BLaER1 treated with 17β-estradiol and CSF1 and Interleukin-3, amounts not matched to agents 10 nM and 100 nM (cell line): ENCODE results near the gene SCGB1A1.
A peak's percentile ranks its signal among the peaks of the same experiment; 100 is the strongest.
"Not testable (repeated sequence)": the region's sequence is repeated elsewhere in the genome, so short reads cannot be mapped to it uniquely, and the experiment has no call there.

Experiments
- H3K27ac ChIP-seq, 11 experiments: shearing (Covaris generic); formaldehyde crosslinking; 2 replicates each; pipeline ENCODE4 v1.8.1; 2022
- H3K27me3 ChIP-seq, 11 experiments: shearing (Covaris generic); formaldehyde crosslinking; 2 replicates each; pipeline ENCODE4 v1.8.1; 2022
- H3K36me3 ChIP-seq, 11 experiments: shearing (Covaris generic); formaldehyde crosslinking; 2 replicates each; pipeline ENCODE4 v1.8.1; 2022
- H3K4me1 ChIP-seq, 10 experiments: shearing (Covaris generic); formaldehyde crosslinking; 2 replicates each; pipeline ENCODE4 v1.8.1; 2022
- H3K4me2 ChIP-seq, 11 experiments: shearing (Covaris generic); formaldehyde crosslinking; 2 replicates each; pipeline ENCODE4 v1.8.1; 2022
- H3K4me3 ChIP-seq, 10 experiments: shearing (Covaris generic); formaldehyde crosslinking; 2 replicates each; pipeline ENCODE4 v1.8.1; 2022
- H3K9ac ChIP-seq, 11 experiments: shearing (Covaris generic); formaldehyde crosslinking; 2 replicates each; pipeline ENCODE4 v1.8.1; 2022
- H3K9me3 ChIP-seq, 11 experiments: shearing (Covaris generic); formaldehyde crosslinking; replicated peaks in 1 of 11; 2 replicates each; pipeline ENCODE4 v1.8.1; 2022
- H4K20me1 ChIP-seq, 11 experiments: shearing (Covaris generic); formaldehyde crosslinking; 2 replicates each; pipeline ENCODE4 v1.8.1; 2022
- Cebpa-rat ChIP-seq, 11 experiments: shearing (Covaris generic); IDR thresholded peaks; 2 replicates each; pipeline ENCODE4 v1.8.1; 2022

The SCGB1A1 gene

GRCh38 chr11:62418733-62419132 lies at the start of gene SCGB1A1:
Gene SCGB1A1 (plus strand): TSS chr11:62419033. CDS start chr11:62419096, 63 bp downstream.
- no peaks in the 10 kb centered on the region for H3K27me3 ChIP-seq
- peak within 1 kb of the TSS in 4 of 11 experiments; percentile 1 to 64 (median 32); a peak in 6 of 22 replicates for H3K4me2 ChIP-seq
- no peak within 1 kb of the TSS for H3K4me3 ChIP-seq
- no peaks in the 10 kb centered on the region for H3K9me3 ChIP-seq
- peaks cover 0 to 16% (median 0%) of the 10 kb centered on the region in 11 experiments; a peak in 5 of 22 replicates for H3K36me3 ChIP-seq
- peaks cover 0 to 17% (median 0%) of the 10 kb centered on the region in 11 experiments; a peak in 3 of 22 replicates for H4K20me1 ChIP-seq
- H3K27ac ChIP-seq = no peak within 1 kb of the TSS; a peak in 1 of 22 replicates
- H3K4me1 ChIP-seq = peaks cover 0 to 75% (median 19%) of the 10 kb centered on the region in 10 experiments; a peak in 11 of 20 replicates
- no peak for TF ChIP-seq Cebpa-rat (IDR thresholded peaks at IDR 0.05)
- H3K9ac ChIP-seq = no peak within 1 kb of the TSS

GRCh38 chr11:62370743-62371440 lies 47.9 kb upstream of the SCGB1A1 start:
- Histone ChIP-seq H3K27me3 (no peaks in the 10 kb centered on the region), H3K4me3 (no peak overlapping the region), H3K27ac (peak overlapping the region in 3 of 11 experiments; percentile 33 to 52 (median 37); a peak in 7 of 22 replicates), H3K9ac (0 out of 22 replicates have a peak overlapping the region, but pooled peaks of 1 of the 11 experiments have one; percentile 5), H3K4me2 (peak overlapping the region in 9 of 11 experiments; percentile 7 to 58 (median 24); a peak in 11 of 22 replicates), H3K9me3 (peaks cover 17 to 42% (median 22%) of the 10 kb centered on the region in 11 experiments), H4K20me1 (no peaks in the 10 kb centered on the region), H3K4me1 (peaks cover 0 to 25% (median 9%) of the 10 kb centered on the region in 10 experiments; a peak in 8 of 20 replicates), H3K36me3 (peaks cover 0 to 3% (median 0%) of the 10 kb centered on the region in 11 experiments; a peak in 2 of 22 replicates)
- no peak for TF ChIP-seq Cebpa-rat (IDR thresholded peaks at IDR 0.05)

- H3K36me3 ChIP-seq = peaks cover 0 to 3% (median 0%) of the 10 kb centered on the region in 11 experiments; a peak in 2 of 22 replicates
- H3K9ac ChIP-seq = no peak overlapping the region
- H3K4me2 ChIP-seq = peak overlapping the region in 10 of 11 experiments; percentile 1 to 36 (median 14); a peak in 11 of 22 replicates
- peaks cover 16 to 33% (median 22%) of the 10 kb centered on the region in 11 experiments for H3K9me3 ChIP-seq
- H3K27ac ChIP-seq = no peak overlapping the region
- TF ChIP-seq Cebpa-rat (IDR thresholded peaks at IDR 0.05) = no peak
- H3K4me1 ChIP-seq = peaks cover 0 to 29% (median 9%) of the 10 kb centered on the region in 10 experiments; a peak in 8 of 20 replicates
- no peaks in the 10 kb centered on the region for H3K27me3 ChIP-seq
- H4K20me1 ChIP-seq = no peaks in the 10 kb centered on the region
- H3K4me3 ChIP-seq = no peak overlapping the region
Observed at GRCh38 chr11:62372871-62373270, 46.0 kb upstream of the SCGB1A1 start.

GRCh38 chr11:62373464-62374119 lies 45.2 kb upstream of the SCGB1A1 start:
- peaks cover 0 to 29% (median 9%) of the 10 kb centered on the region in 10 experiments; a peak in 8 of 20 replicates for H3K4me1 ChIP-seq
- no peak overlapping the region for H3K4me2 ChIP-seq
- TF ChIP-seq Cebpa-rat (IDR thresholded peaks at IDR 0.05) = no peak
- H4K20me1 ChIP-seq = no peaks in the 10 kb centered on the region
- H3K9ac ChIP-seq = no peak overlapping the region
- no peaks in the 10 kb centered on the region for H3K36me3 ChIP-seq
- no peak overlapping the region for H3K4me3 ChIP-seq
- no peaks in the 10 kb centered on the region for H3K27me3 ChIP-seq
- peaks cover 9 to 26% (median 15%) of the 10 kb centered on the region in 11 experiments for H3K9me3 ChIP-seq
- H3K27ac ChIP-seq = no peak overlapping the region

- no peaks in the 10 kb centered on the region for H4K20me1 ChIP-seq
- H3K27me3 ChIP-seq = no peaks in the 10 kb centered on the region
- H3K27ac ChIP-seq = no peak overlapping the region
- no peak for TF ChIP-seq Cebpa-rat (IDR thresholded peaks at IDR 0.05)
- peaks cover 0 to 14% (median 3%) of the 10 kb centered on the region in 11 experiments; a peak in 7 of 22 replicates for H3K9me3 ChIP-seq
- no peaks in the 10 kb centered on the region for H3K36me3 ChIP-seq
- H3K4me2 ChIP-seq = no peak overlapping the region
- peaks cover 0 to 29% (median 9%) of the 10 kb centered on the region in 10 experiments; a peak in 8 of 20 replicates for H3K4me1 ChIP-seq
- H3K4me3 ChIP-seq = no peak overlapping the region
- no peak overlapping the region for H3K9ac ChIP-seq
Observed at GRCh38 chr11:62374801-62375200, 44.0 kb upstream of the SCGB1A1 start.

GRCh38 chr11:62378459-62379063 lies 40.3 kb upstream of the SCGB1A1 start:
- not testable (repeated sequence) for H3K27ac ChIP-seq, H3K4me2 ChIP-seq, H3K4me1 ChIP-seq, H3K27me3 ChIP-seq, H3K9me3 ChIP-seq, H3K36me3 ChIP-seq, H3K4me3 ChIP-seq, H3K9ac ChIP-seq, H4K20me1 ChIP-seq

GRCh38 chr11:62379586-62379985 lies 39.2 kb upstream of the SCGB1A1 start:
- H3K27me3 ChIP-seq, H3K27ac ChIP-seq, H4K20me1 ChIP-seq, H3K9ac ChIP-seq, H3K4me3 ChIP-seq, H3K9me3 ChIP-seq, H3K36me3 ChIP-seq, H3K4me1 ChIP-seq, H3K4me2 ChIP-seq: not testable (repeated sequence)

GRCh38 chr11:62380821-62381245 lies 38.0 kb upstream of the SCGB1A1 start:
- peak overlapping the region in 7 of 11 experiments; percentile 26 to 59 (median 40); a peak in 10 of 22 replicates for H3K4me2 ChIP-seq
- not testable (repeated sequence) for H3K4me3 ChIP-seq, H3K36me3 ChIP-seq, H3K27me3 ChIP-seq, H3K9ac ChIP-seq, H3K4me1 ChIP-seq, H3K9me3 ChIP-seq, H4K20me1 ChIP-seq, H3K27ac ChIP-seq

- Histone ChIP-seq H3K27ac (no peak overlapping the region), H3K9me3 (no peaks in the 10 kb centered on the region), H3K4me1 (peaks cover 0 to 6% (median 0%) of the 10 kb centered on the region in 10 experiments; a peak in 3 of 20 replicates), H3K4me3 (no peak overlapping the region), H3K36me3 (no peaks in the 10 kb centered on the region), H3K9ac (no peak overlapping the region), H4K20me1 (no peaks in the 10 kb centered on the region), H3K4me2 (no peak overlapping the region), H3K27me3 (no peaks in the 10 kb centered on the region)
- no peak for TF ChIP-seq Cebpa-rat (IDR thresholded peaks at IDR 0.05)
Observed at GRCh38 chr11:62383822-62384221, 35.0 kb upstream of the SCGB1A1 start.

- not testable (repeated sequence) for H4K20me1 ChIP-seq, H3K9me3 ChIP-seq, H3K4me3 ChIP-seq, H3K27me3 ChIP-seq, H3K9ac ChIP-seq, H3K27ac ChIP-seq, H3K4me2 ChIP-seq, H3K36me3 ChIP-seq
- H3K4me1 ChIP-seq = peaks cover 0 to 10% (median 1%) of the 10 kb centered on the region in 10 experiments; a peak in 9 of 20 replicates
Observed at GRCh38 chr11:62386083-62386482, 32.8 kb upstream of the SCGB1A1 start.
